A549 (cell line): ENCODE data around the gene KSR1. TPM values are rescaled to one million over a fixed set of nuclear protein-coding genes. Genes with fewer than 3 reads are reported as not detected.
"Not testable (repeated sequence)": the region's sequence is repeated elsewhere in the genome, so short reads cannot be mapped to it uniquely, and the experiment has no call there.

Experiments used
- ATAC-seq, 2 experiments: fragments of 200-7000 bp in 1 of 2; fragments of >200 bp in 1 of 2; cut with Nextera tagmentation in 1 of 2; cut with Tn5 transposase in 1 of 2; 3 replicates each; pipeline versions ENCODE4 v1.8.0 to v1.9.1; 2018 to 2020; ENCODE audit warnings: mild to moderate bottlenecking in 1 of 2, moderate library complexity in 1 of 2
- CTCF ChIA-PET: fragments of 300-600 bp; sonication (Branson Sonifier 250); formaldehyde crosslinking; extraction: SDS; loops from one replicate; lab custom pipeline; 2021; ENCODE audit warnings: antibody characterized with exemption, inconsistent platforms; lab: Yijun Ruan, JAX
- POLR2A ChIA-PET: fragments of 350-600 bp; formaldehyde crosslinking; extraction: SDS; loops from one replicate; lab custom pipeline; 2021; ENCODE audit warnings: antibody characterized with exemption, inconsistent platforms; lab: Yijun Ruan, JAX
- DNase-seq, 2 experiments: peaks; one replicate each; pipeline versions ENCODE4 v3.0.0 to v3.0.0-alpha.2; 2011 to 2016; ENCODE audit warnings: low read depth in 1 of 2, low spot score in 1 of 2
- FAIRE-seq: peaks from 2 replicates; lab custom pipeline; 2011; peaks lifted over from hg19 to GRCh38; lab: Jason Lieb, UNC
- H3K27ac ChIP-seq, 2 experiments: fragments of >200 bp; sonication (Bioruptor Twin); formaldehyde crosslinking; 3 replicates each; pipeline ENCODE4 v1.5.1; 2016 to 2017
- H3K4me1 ChIP-seq: fragments of >200 bp; sonication (Bioruptor Twin); formaldehyde crosslinking; 3 replicates; pipeline ENCODE4 v1.6.1; 2016
- H3K4me2 ChIP-seq: fragments of >200 bp; sonication (Bioruptor Twin); formaldehyde crosslinking; 3 replicates; pipeline ENCODE4 v1.6.1; 2016
- H3K4me3 ChIP-seq: fragments of >200 bp; sonication (Bioruptor Twin); formaldehyde crosslinking; 3 replicates; pipeline ENCODE4 v1.5.1; 2016
- H3K9me3 ChIP-seq: fragments of >200 bp; sonication (Bioruptor Twin); formaldehyde crosslinking; 3 replicates; pipeline ENCODE4 v1.6.1; 2016
- BCL3 ChIP-seq: fragments of >200 bp; sonication (Bioruptor Twin); formaldehyde crosslinking; IDR thresholded peaks from 3 replicates; pipeline ENCODE4 v1.6.1; 2016
- CBX8 ChIP-seq: fragments of 200-600 bp; sonication (generic); IDR thresholded peaks from 2 replicates; pipeline ENCODE4 v1.6.1; 2016
- CEBPB ChIP-seq, 2 experiments: fragments of >200 bp in 1 of 2; sonication (Bioruptor Twin) in 1 of 2; formaldehyde crosslinking in 1 of 2; IDR thresholded peaks; 2 replicates each; pipeline ENCODE4 v1.6.1; 2012 to 2016
- EHMT2 ChIP-seq: fragments of 200-600 bp; sonication (generic); IDR thresholded peaks from 2 replicates; pipeline ENCODE4 v1.6.1; 2016; ENCODE audit warnings: antibody characterized with exemption, low read depth, mild to moderate bottlenecking, moderate library complexity
- ELK1 ChIP-seq: fragments of 150-350 bp; IDR thresholded peaks from 2 replicates; pipeline ENCODE4 v1.6.1; 2014; ENCODE audit warnings: low read depth, mild to moderate bottlenecking, low read length
- ESRRA ChIP-seq: fragments of 150-350 bp; IDR thresholded peaks from 2 replicates; pipeline ENCODE4 v1.6.1; 2014; ENCODE audit warnings: mild to moderate bottlenecking, low read length, borderline replicate concordance
- FOSB ChIP-seq: fragments of 250-450 bp; sonication (Bioruptor Pico); IDR thresholded peaks from 2 replicates; pipeline ENCODE4 v1.5.0; 2020; ENCODE audit warnings: mild to moderate bottlenecking, moderate library complexity
- HMGXB4 ChIP-seq: fragments of 250-450 bp; sonication (Bioruptor Pico); IDR thresholded peaks from 2 replicates; pipeline ENCODE4 v1.5.0; 2021; ENCODE audit warnings: mild to moderate bottlenecking, moderate library complexity, borderline replicate concordance
- HOXA7 ChIP-seq: fragments of 250-450 bp; sonication (Bioruptor Pico); IDR thresholded peaks from 2 replicates; pipeline ENCODE4 v1.5.0; 2020; ENCODE audit warnings: mild to moderate bottlenecking, moderate library complexity
- HOXB13 ChIP-seq: fragments of 250-450 bp; sonication (Bioruptor Pico); IDR thresholded peaks from 2 replicates; pipeline ENCODE4 v1.5.0; 2020; ENCODE audit warnings: low read depth, mild to moderate bottlenecking, moderate library complexity
- JUN ChIP-seq, 2 experiments: fragments of >200 bp; sonication (Bioruptor Twin); formaldehyde crosslinking; IDR thresholded peaks; 2 replicates in 1 of 2; 3 replicates in 1 of 2; pipeline ENCODE4 v1.6.1; 2016 to 2017
- JUNB ChIP-seq: fragments of >200 bp; sonication (Bioruptor Twin); formaldehyde crosslinking; IDR thresholded peaks from 2 replicates; pipeline ENCODE4 v1.6.1; 2016
- KDM1A ChIP-seq: fragments of 200-600 bp; sonication (generic); IDR thresholded peaks from 2 replicates; pipeline ENCODE4 v1.6.1; 2016; ENCODE audit warnings: low read depth, mild to moderate bottlenecking
- KDM5A ChIP-seq: fragments of 200-600 bp; sonication (generic); IDR thresholded peaks from 2 replicates; pipeline ENCODE4 v1.6.1; 2016; ENCODE audit warnings: antibody characterized with exemption, mild to moderate bottlenecking
- MAFK ChIP-seq: fragments of 450-650 bp; IDR thresholded peaks from 2 replicates; pipeline ENCODE4 v1.6.1; 2014; ENCODE audit not compliant: partially characterized antibody
- MAX ChIP-seq: IDR thresholded peaks from 2 replicates; pipeline ENCODE4 v1.6.1; 2012
- MYC ChIP-seq: IDR thresholded peaks from 2 replicates; pipeline ENCODE4 v1.6.1; 2012; ENCODE audit warnings: mild to moderate bottlenecking, inconsistent platforms, low read length, improper control_type of control experiment, borderline replicate concordance
- SREBF2 ChIP-seq: fragments of 450-650 bp; IDR thresholded peaks from 2 replicates; pipeline ENCODE4 v1.6.1; 2014; ENCODE audit warnings: mild to moderate bottlenecking, moderate library complexity
- TP53 ChIP-seq: fragments of 250-450 bp; sonication (Bioruptor Pico); IDR thresholded peaks from 2 replicates; pipeline ENCODE4 v1.5.0; 2021; ENCODE audit warnings: mild to moderate bottlenecking, moderate library complexity
- WGBS: methylation state at CpG from one replicate; pipeline ENCODE4 v1.1.6; 2017; ENCODE audit errors: missing lambda C conversion rate; 5-methylcytosine and 5-hydroxymethylcytosine counted together
- polyA plus RNA-seq, 4 experiments: library from polyadenylated mRNA; depleted of rRNA in 3 of 4; stranded (reverse); fragments of >200 nt; fragmentation: RNase III in 1 of 4; extraction: RNeasy Plus Mini Kit Qiagen cat#74134 plus additional on column Dnase treatment in 1 of 4; gene quantifications; 2 replicates in 3 of 4; 3 replicates in 1 of 4; pipeline ENCODE4 v1.2.3, GENCODE V29; 2011 to 2017

Gene KSR1
- polyA plus RNA-seq, 2 of the 4 experiments (the other 2 are of a cell fraction) = 13.3 to 14.6 TPM

- no peak for DNase-seq
- H3K27ac ChIP-seq = no peak overlapping the region
- H3K4me3 ChIP-seq = no peak overlapping the region
- no peaks in the 10 kb centered on the region for H3K4me1 ChIP-seq
- no peak for FAIRE-seq
- no peaks in the 10 kb centered on the region for H3K9me3 ChIP-seq
- ATAC-seq = no peak
- POLR2A ChIA-PET = no interaction called here
- TF ChIP-seq HOXA7 (CRISPR knock-in tag) (no peak), KDM1A (no peak), JUNB (no peak), JUN (IDR thresholded peaks at IDR 0.05) (no peak), FOSB (CRISPR knock-in tag) (no peak), BCL3 (no peak), EHMT2 (no peak), KDM5A (no peak), MAX (no peak), HMGXB4 (CRISPR knock-in tag) (no peak)
- CTCF ChIA-PET = interaction anchor here (0.8 to 4.1 kb wide), 7 partner anchors 9 to 209 kb away, joined by 3 to 16 read pairs (median 4); no protein-coding TSS in a partner anchor
- 31% methylated on average over 10 of the region's 12 CpGs for WGBS
- H3K4me2 ChIP-seq = no peak overlapping the region
These were observed 214.7 kb downstream of the KSR1 start for GRCh38 chr17:27670791-27671590.

- no peak overlapping the region for H3K4me2 ChIP-seq
- no peak overlapping the region for H3K27ac ChIP-seq
- H3K9me3 ChIP-seq = no peaks in the 10 kb centered on the region
- ATAC-seq = no peak
- CTCF ChIA-PET = interaction anchor here (0.8 to 4.1 kb wide), 5 partner anchors 11 to 208 kb away, joined by 3 to 16 read pairs (median 4); no protein-coding TSS in a partner anchor
- no peak for FAIRE-seq
- POLR2A ChIA-PET = no interaction called here
- H3K4me1 ChIP-seq = no peaks in the 10 kb centered on the region
- WGBS = 38% methylated on average over 2 of the region's 2 CpGs
- H3K4me3 ChIP-seq = no peak overlapping the region
- no peak for DNase-seq
- TF ChIP-seq CEBPB (IDR thresholded peaks at IDR 0.05) (no peak), SREBF2 (no peak), ESRRA (no peak), KDM1A (no peak), MYC (no peak), CBX8 (no peak), ELK1 (no peak), BCL3 (no peak), MAFK (no peak), EHMT2 (no peak), JUNB (no peak), HOXB13 (CRISPR knock-in tag) (no peak), TP53 (CRISPR knock-in tag) (no peak)
These were observed 215.3 kb downstream of the KSR1 start for GRCh38 chr17:27671591-27671910.

GRCh38 chr17:27671977-27672480, 215.8 kb downstream of the KSR1 start:
- 10% methylated on average over 6 of the region's 6 CpGs for WGBS
- CTCF ChIA-PET = interaction anchor here (1.0 to 4.1 kb wide), 5 partner anchors 11 to 85 kb away, joined by 3 to 16 read pairs (median 6); no protein-coding TSS in a partner anchor

More at GRCh38 chr17:27671977-27672480, 215.8 kb downstream of the KSR1 start:
- H3K27ac ChIP-seq, H3K4me1 ChIP-seq, ATAC-seq, POLR2A ChIA-PET, FAIRE-seq, H3K4me3 ChIP-seq, H3K4me2 ChIP-seq, H3K9me3 ChIP-seq, DNase-seq: not testable (repeated sequence)
